Middle frontal gyrus (tissue), 1 donor: Measurements from ENCODE around the gene SPATS1.

Experiments
- DNase-seq: peaks from one replicate; pipeline ENCODE4 v3.0.0-alpha.2; 2015; ENCODE audit warnings: low spot score; ENCODE audit errors: extremely low spot score

SPATS1 gene

GRCh38 chr6:44387346-44388134 is 45.1 kb downstream of the SPATS1 start, which contains the start of gene CDC5L:
TSS of gene CDC5L (plus strand) at chr6:44387706. CDS start at chr6:44387824, 118 bp downstream.
- DNase-seq, result peak; percentile 91

- no peak for DNase-seq
Observed at GRCh38 chr6:44388135-44388487, 45.7 kb downstream of the SPATS1 start.

- DNase-seq, result no peak
Observed at GRCh38 chr6:44388887-44389286, 46.4 kb downstream of the SPATS1 start.

GRCh38 chr6:44390158-44390683 is 47.8 kb downstream of the SPATS1 start:
- DNase-seq, result no peak
